Activated T-helper 17 cell treated with anti-CD3 and anti-CD28 coated beads, Interleukin-2, amount 50 U/mL, for 72 hours (primary cell): ENCODE measurements around the gene MGAT5. TPM values are rescaled to one million over a fixed set of nuclear protein-coding genes. Genes with fewer than 3 reads are reported as not detected.

Source experiments
- ATAC-seq: fragments of 150-1000 bp; cut with Tn5 transposase; replicated peaks from 2 replicates; pipeline ENCODE4 v1.10.0; 2021; ENCODE audit warnings: mild to moderate bottlenecking, moderate library complexity
- H3K27ac Mint-ChIP-seq: one replicate; pipeline ENCODE4 v1.8.0; 2022; ENCODE audit warnings: mixed read lengths
- H3K27me3 Mint-ChIP-seq: one replicate; pipeline ENCODE4 v1.8.0; 2022; ENCODE audit warnings: mixed read lengths
- H3K36me3 Mint-ChIP-seq: one replicate; pipeline ENCODE4 v1.8.0; 2022; ENCODE audit warnings: low read depth, mild to moderate bottlenecking, mixed read lengths
- H3K4me1 Mint-ChIP-seq: one replicate; pipeline ENCODE4 v1.8.0; 2022; ENCODE audit warnings: mixed read lengths
- H3K4me3 Mint-ChIP-seq: one replicate; pipeline ENCODE4 v1.8.0; 2022; ENCODE audit warnings: mild to moderate bottlenecking, mixed read lengths
- H3K9me3 Mint-ChIP-seq: one replicate; pipeline ENCODE4 v1.8.0; 2022; ENCODE audit warnings: mixed read lengths
- total RNA-seq, 2 donors: library from RNA; stranded (reverse); gene quantifications; one replicate each; pipeline ENCODE4 v1.2.3, GENCODE V29; 2022

Gene MGAT5
- total RNA-seq, 2 donors from 2014 or later = 53.0 to 53.1 TPM

DNA sequence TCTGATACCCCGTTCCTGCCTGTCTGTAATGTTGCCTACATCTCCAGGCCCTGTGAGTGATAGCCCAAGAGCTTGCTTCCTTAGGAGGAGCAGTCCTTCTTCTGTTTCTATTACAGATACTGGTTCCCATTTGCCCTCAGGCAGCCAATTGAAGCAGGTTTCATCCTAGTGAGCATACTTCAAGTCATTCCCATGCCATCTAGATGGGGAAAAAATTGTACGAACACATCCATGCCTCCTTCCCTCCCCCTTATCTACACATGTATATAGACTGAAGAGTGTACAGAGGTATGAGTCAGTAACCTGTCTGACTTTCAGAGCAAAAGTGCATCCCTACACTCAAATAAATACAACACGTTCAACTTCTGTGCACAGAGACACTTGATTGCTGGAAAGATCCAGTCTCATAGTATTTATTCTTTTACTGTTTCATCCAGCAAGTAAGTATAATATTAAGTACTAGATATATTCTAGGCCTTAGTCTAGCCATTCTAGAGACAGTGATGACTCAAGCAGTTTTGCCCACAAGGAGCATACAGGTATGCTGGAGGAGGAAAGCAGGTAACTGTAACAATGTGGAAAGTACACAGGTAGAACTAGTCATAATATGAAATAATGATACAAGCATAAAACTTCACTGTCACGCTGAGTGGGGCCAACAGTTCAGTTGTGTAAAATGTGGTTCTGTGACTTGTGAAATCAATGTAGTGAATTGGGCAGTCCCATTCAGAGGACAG, 153.4 kb downstream of the MGAT5 start:
- peaks cover 56% of the 10 kb centered on the region for H3K36me3 Mint-ChIP-seq
- H3K4me1 Mint-ChIP-seq = peaks cover 56% of the 10 kb centered on the region
- no peaks in the 10 kb centered on the region for H3K27me3 Mint-ChIP-seq
- no peak overlapping the region for H3K27ac Mint-ChIP-seq
- peak; percentile 22 for ATAC-seq
- H3K4me3 Mint-ChIP-seq = no peak overlapping the region
- no peaks in the 10 kb centered on the region for H3K9me3 Mint-ChIP-seq

- Mint-ChIP-seq H3K27me3 (no peaks in the 10 kb centered on the region), H3K27ac (peak overlapping the region; percentile 5), H3K4me3 (peak overlapping the region; percentile 9), H3K9me3 (no peaks in the 10 kb centered on the region), H3K36me3 (peaks cover 54% of the 10 kb centered on the region), H3K4me1 (peaks cover 55% of the 10 kb centered on the region)
- ATAC-seq = no peak
Observed at GRCh38 chr2:134408386-134408785, 154.5 kb downstream of the MGAT5 start.

GRCh38 chr2:134408791-134409190, 154.9 kb downstream of the MGAT5 start:
- H3K36me3 Mint-ChIP-seq = peaks cover 54% of the 10 kb centered on the region
- H3K27me3 Mint-ChIP-seq = no peaks in the 10 kb centered on the region
- no peaks in the 10 kb centered on the region for H3K9me3 Mint-ChIP-seq
- peak overlapping the region; percentile 5 for H3K27ac Mint-ChIP-seq
- peak overlapping the region; percentile 9 for H3K4me3 Mint-ChIP-seq
- H3K4me1 Mint-ChIP-seq = peaks cover 51% of the 10 kb centered on the region
- peak; percentile 57 for ATAC-seq

DNA sequence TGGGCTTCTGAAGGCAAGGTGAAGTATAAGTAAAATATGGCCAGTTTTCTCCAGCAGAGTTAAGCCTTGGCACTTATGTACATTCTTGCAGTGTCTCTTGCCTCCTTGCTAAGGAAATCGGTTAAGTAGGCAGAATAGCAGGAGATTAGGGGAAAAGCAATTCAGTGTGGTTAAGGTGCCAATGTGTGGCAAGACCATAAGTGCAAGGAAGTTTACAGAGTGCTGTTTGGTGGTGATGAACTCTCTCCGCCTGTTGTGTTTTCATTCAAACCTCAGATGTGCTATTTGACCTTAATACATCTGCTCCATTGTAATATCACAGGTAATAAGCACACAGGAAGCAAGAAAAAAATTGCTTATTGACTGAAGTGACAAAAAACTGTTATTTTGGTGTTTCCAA, 156.1 kb downstream of the MGAT5 start:
- Mint-ChIP-seq H3K4me3 (peak overlapping the region; percentile 21), H3K4me1 (peaks cover 46% of the 10 kb centered on the region), H3K27ac (peak overlapping the region; percentile 61), H3K9me3 (no peaks in the 10 kb centered on the region), H3K27me3 (no peaks in the 10 kb centered on the region), H3K36me3 (peaks cover 54% of the 10 kb centered on the region)
- ATAC-seq = no peak

DNA sequence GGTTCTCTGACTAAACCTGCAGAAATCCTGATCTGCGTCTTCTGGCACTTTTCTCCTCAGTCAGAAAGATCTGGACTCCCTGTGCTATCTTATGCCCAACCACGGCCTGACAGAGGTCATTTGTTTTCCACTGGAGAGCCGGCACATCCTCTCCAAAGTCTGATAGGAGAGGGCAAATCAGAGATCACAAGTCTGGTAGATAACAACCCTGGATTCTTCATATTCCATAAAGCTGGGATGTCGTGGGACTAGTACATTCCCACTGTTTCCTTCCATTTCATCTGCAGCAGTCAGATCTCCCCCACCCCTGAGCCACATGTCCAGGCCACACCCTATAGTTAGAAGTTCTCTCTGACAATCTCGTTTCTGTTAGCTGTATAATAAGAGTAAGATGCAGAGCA, 157.0 kb downstream of the MGAT5 start:
- peak overlapping the region; percentile 2 for H3K27ac Mint-ChIP-seq
- ATAC-seq = no peak
- peaks cover 54% of the 10 kb centered on the region for H3K36me3 Mint-ChIP-seq
- H3K27me3 Mint-ChIP-seq = no peaks in the 10 kb centered on the region
- peaks cover 41% of the 10 kb centered on the region for H3K4me1 Mint-ChIP-seq
- no peaks in the 10 kb centered on the region for H3K9me3 Mint-ChIP-seq
- H3K4me3 Mint-ChIP-seq = peak overlapping the region; percentile 31

DNA sequence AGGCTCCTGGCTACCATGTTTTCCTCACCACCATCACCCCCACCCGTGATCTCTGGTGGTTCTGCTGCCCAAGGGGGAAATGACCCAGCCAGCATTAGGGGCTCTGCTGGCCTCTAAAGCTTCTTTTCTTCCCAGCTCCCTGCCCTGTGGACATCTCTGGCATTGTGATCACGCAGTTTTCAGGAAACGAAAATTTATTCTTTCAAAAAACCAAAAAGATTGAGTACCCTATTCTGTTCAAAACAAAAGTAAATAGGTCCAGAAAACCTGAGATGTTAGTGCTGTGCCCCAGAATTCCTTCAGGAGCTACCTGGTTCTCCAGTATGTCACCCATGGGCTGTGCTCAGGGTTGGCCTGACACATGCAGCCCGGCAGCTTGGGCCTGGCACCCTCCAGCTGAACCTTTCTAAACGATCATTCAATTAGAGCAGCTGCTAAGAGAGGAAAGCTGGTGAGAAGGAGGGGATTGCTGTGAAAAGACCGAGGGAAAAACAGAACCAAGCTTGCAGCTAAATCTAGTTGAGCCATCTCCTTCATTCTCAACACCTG, 157.5 kb downstream of the MGAT5 start:
- Mint-ChIP-seq H3K27ac (peak overlapping the region; percentile 2), H3K4me3 (peak overlapping the region; percentile 31)
- no peak for ATAC-seq

GRCh38 chr2:134411828-134412638, 158.2 kb downstream of the MGAT5 start:
- Mint-ChIP-seq H3K9me3 (no peaks in the 10 kb centered on the region), H3K27ac (peak overlapping the region; percentile 2), H3K4me3 (peak overlapping the region; percentile 31), H3K27me3 (no peaks in the 10 kb centered on the region), H3K36me3 (peaks cover 61% of the 10 kb centered on the region), H3K4me1 (peaks cover 39% of the 10 kb centered on the region)
- peak; percentile 88 for ATAC-seq

More for the DNA sequence above, 157.5 kb downstream of the MGAT5 start:
- Mint-ChIP-seq H3K36me3 (peaks cover 59% of the 10 kb centered on the region), H3K27me3 (no peaks in the 10 kb centered on the region), H3K4me1 (peaks cover 41% of the 10 kb centered on the region), H3K9me3 (no peaks in the 10 kb centered on the region)

GRCh38 chr2:134412639-134412999, 158.7 kb downstream of the MGAT5 start:
- Mint-ChIP-seq H3K27ac (no peak overlapping the region), H3K4me1 (peaks cover 34% of the 10 kb centered on the region), H3K36me3 (peaks cover 62% of the 10 kb centered on the region), H3K9me3 (no peaks in the 10 kb centered on the region), H3K4me3 (no peak overlapping the region), H3K27me3 (no peaks in the 10 kb centered on the region)
- no peak for ATAC-seq

DNA sequence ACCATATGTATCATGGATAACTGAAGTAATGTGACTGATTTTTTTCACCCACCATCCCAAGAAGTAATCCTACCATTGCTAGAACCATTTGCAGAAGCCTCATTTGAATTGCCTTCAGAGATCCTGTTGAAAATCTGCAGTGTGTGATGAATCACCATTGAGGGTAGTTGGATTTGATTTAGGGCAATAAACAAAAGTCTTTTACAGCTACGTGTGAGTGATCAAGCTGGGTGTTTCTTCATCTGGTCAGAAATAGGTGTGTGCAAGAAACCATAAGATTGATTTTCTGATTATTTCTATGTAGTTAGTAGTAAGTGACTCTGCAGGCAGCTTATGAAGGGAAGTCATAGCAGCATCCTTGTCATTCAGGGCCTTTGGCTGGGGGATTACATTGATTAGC, 159.6 kb downstream of the MGAT5 start:
- ATAC-seq = no peak
- no peaks in the 10 kb centered on the region for H3K9me3 Mint-ChIP-seq
- peaks cover 25% of the 10 kb centered on the region for H3K4me1 Mint-ChIP-seq
- peaks cover 70% of the 10 kb centered on the region for H3K36me3 Mint-ChIP-seq
- H3K4me3 Mint-ChIP-seq = no peak overlapping the region
- H3K27me3 Mint-ChIP-seq = no peaks in the 10 kb centered on the region
- H3K27ac Mint-ChIP-seq = peak overlapping the region; percentile 41

- no peaks in the 10 kb centered on the region for H3K9me3 Mint-ChIP-seq
- H3K4me1 Mint-ChIP-seq = peaks cover 21% of the 10 kb centered on the region
- peaks cover 74% of the 10 kb centered on the region for H3K36me3 Mint-ChIP-seq
- H3K4me3 Mint-ChIP-seq = no peak overlapping the region
- H3K27ac Mint-ChIP-seq = peak overlapping the region; percentile 41
- H3K27me3 Mint-ChIP-seq = no peaks in the 10 kb centered on the region
- ATAC-seq = no peak
Observed at GRCh38 chr2:134413912-134414311, 160.0 kb downstream of the MGAT5 start.

DNA sequence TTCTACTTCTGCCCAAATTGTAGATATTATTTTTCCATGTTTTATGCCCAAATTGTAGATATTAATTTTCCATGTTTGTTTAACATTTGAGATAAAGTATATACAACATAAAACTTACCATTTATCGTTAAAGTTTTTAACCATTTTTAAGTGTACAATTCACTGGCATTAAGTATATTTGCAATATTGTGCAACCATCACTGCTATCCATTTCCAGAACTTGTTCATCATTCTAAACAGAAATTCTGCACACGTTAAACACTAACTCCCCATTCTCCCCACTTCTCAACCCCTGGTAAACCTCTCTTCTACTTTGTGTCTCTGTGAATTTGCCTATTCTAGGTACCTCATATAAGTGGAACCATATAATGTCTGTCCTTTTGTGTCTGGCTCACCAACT, 162.1 kb downstream of the MGAT5 start:
- Mint-ChIP-seq H3K36me3 (peaks cover 80% of the 10 kb centered on the region), H3K4me3 (no peak overlapping the region), H3K4me1 (peaks cover 5% of the 10 kb centered on the region), H3K9me3 (no peaks in the 10 kb centered on the region), H3K27me3 (no peaks in the 10 kb centered on the region), H3K27ac (no peak overlapping the region)
- no peak for ATAC-seq

- Mint-ChIP-seq H3K36me3 (peaks cover 82% of the 10 kb centered on the region), H3K27me3 (no peaks in the 10 kb centered on the region), H3K4me1 (no peaks in the 10 kb centered on the region), H3K9me3 (no peaks in the 10 kb centered on the region), H3K27ac (no peak overlapping the region), H3K4me3 (no peak overlapping the region)
- no peak for ATAC-seq
Observed at GRCh38 chr2:134416637-134417036, 162.8 kb downstream of the MGAT5 start.

GRCh38 chr2:134417968-134418582, 164.2 kb downstream of the MGAT5 start:
- no peak for ATAC-seq
- Mint-ChIP-seq H3K9me3 (no peaks in the 10 kb centered on the region), H3K4me1 (no peaks in the 10 kb centered on the region), H3K27me3 (no peaks in the 10 kb centered on the region), H3K27ac (no peak overlapping the region), H3K36me3 (peaks cover 86% of the 10 kb centered on the region), H3K4me3 (no peak overlapping the region)

DNA sequence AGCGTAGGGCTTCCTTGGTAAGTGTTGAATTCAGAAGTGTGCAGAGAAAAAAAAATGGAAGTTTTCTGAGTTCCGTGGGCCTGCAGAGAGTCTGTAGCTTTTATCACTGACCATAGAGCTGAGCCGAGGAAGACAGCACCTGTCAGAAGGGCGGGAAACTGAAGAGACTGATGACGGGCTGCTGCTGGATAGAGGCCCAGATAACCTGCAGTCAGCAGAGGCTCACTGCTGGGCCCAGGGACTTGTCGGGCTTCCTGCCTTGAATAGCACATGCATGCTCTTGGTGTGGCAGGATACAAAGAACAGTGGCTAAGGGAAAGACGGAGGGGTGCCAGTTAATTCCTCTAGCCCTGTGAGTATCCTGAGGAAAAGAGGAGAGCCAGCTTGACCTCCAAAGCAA, 166.4 kb downstream of the MGAT5 start:
- peaks cover 8% of the 10 kb centered on the region for H3K4me1 Mint-ChIP-seq
- H3K36me3 Mint-ChIP-seq = peaks cover 85% of the 10 kb centered on the region
- H3K27me3 Mint-ChIP-seq = no peaks in the 10 kb centered on the region
- no peak overlapping the region for H3K4me3 Mint-ChIP-seq
- no peak for ATAC-seq
- H3K27ac Mint-ChIP-seq = peak overlapping the region; percentile 44
- no peaks in the 10 kb centered on the region for H3K9me3 Mint-ChIP-seq
